ENCODE data around the gene PEX16. TPM values are rescaled to one million over a fixed set of nuclear protein-coding genes. Genes with fewer than 3 reads are reported as not detected.

PEX16 gene
- total RNA-seq, 3 donors from 2014 or later (not counting 1 experiment from before 2014, with no cell fraction given), result 61.3 to 75.8 (median 67.6) TPM

DNA sequence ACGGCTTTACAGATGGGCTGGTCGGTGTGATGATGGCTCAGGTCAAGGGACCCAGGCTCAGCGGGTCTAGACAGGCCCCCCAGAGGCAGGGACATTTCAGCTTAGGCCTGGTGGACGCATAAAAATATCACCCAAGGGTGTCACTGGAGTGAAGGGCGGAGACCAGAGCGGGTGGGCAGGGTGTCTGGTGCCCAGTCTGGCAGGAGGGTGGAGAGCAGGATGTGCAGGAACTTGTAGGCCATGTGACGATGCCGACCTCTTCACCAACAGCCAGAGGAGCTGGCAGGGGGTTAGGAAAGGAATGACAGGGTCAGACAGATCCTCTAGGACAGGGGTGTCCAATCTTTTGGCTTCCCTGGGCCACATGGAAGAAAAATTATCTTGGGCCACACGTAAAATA lies 27.7 kb downstream of the PEX16 start:
- H3K27ac Mint-ChIP-seq, result no peak overlapping the region
- Histone ChIP-seq H3K9me3 (ENCODE audit: control insufficient read depth, insufficient read depth, low read length) (no peaks in the 10 kb centered on the region), H3K36me3 (ENCODE audit: control insufficient read depth, insufficient read depth, low read length) (no peaks in the 10 kb centered on the region), H3K27me3 (ENCODE audit: control insufficient read depth, insufficient read depth, low read length) (peaks cover 5% of the 10 kb centered on the region), H3K27ac (ENCODE audit: low read length) (no peak overlapping the region), H3K4me1 (ENCODE audit: control insufficient read depth, insufficient read depth, low read length) (peaks cover 9% of the 10 kb centered on the region), H3K4me3 (ENCODE audit: low read length) (no peak overlapping the region)
- H3K9me3 Mint-ChIP-seq, result no peaks in the 10 kb centered on the region
- no peak for DNase-seq
- no peak for ATAC-seq
- peaks cover 0 to 20% of the 10 kb centered on the region in 2 donors for H3K27me3 Mint-ChIP-seq (ENCODE audit: low read depth in 2 of 2)
- TF ChIP-seq, protein P1, sequence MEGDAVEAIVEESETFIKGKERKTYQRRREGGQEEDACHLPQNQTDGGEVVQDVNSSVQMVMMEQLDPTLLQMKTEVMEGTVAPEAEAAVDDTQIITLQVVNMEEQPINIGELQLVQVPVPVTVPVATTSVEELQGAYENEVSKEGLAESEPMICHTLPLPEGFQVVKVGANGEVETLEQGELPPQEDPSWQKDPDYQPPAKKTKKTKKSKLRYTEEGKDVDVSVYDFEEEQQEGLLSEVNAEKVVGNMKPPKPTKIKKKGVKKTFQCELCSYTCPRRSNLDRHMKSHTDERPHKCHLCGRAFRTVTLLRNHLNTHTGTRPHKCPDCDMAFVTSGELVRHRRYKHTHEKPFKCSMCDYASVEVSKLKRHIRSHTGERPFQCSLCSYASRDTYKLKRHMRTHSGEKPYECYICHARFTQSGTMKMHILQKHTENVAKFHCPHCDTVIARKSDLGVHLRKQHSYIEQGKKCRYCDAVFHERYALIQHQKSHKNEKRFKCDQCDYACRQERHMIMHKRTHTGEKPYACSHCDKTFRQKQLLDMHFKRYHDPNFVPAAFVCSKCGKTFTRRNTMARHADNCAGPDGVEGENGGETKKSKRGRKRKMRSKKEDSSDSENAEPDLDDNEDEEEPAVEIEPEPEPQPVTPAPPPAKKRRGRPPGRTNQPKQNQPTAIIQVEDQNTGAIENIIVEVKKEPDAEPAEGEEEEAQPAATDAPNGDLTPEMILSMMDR (IDR thresholded peaks at IDR 0.05), result no peak
- intact Hi-C loops (cut with micrococcal nuclease), result no loop called here
- peaks cover 5% of the 10 kb centered on the region in 2 donors for H3K4me1 Mint-ChIP-seq
- H3K4me3 Mint-ChIP-seq, result no peak overlapping the region
- WGBS (ENCODE audit: insufficient coverage), result 92% methylated on average over 9 of the region's 9 CpGs
- no peaks in the 10 kb centered on the region for H3K36me3 Mint-ChIP-seq

DNA sequence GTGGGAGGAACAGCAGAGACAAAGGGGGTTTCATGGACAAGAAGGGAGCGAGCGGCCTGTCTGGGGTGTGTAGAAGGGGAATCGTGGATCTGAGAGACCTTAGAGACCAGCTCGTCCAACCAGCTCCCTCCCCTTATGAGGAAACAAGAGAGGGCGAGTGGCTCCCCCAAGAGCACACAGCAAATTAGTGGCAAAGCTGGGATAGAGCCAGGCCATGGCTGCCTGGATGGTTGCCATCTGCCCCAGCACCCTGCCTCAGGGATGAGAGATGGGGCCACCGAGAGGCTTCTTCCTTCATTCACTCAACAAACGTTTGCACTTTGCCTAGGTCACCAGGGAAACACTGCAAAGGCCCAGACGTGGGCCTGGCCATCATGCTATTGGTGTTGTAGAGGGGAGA lies 28.1 kb downstream of the PEX16 start:
- no peak overlapping the region for H3K4me3 Mint-ChIP-seq
- DNase-seq (no peak), ATAC-seq (no peak)
- no peaks in the 10 kb centered on the region for H3K36me3 ChIP-seq (ENCODE audit: control insufficient read depth, insufficient read depth, low read length)
- H3K4me1 Mint-ChIP-seq, result peaks cover 9% of the 10 kb centered on the region in 2 donors
- 95% methylated on average over 8 of the region's 8 CpGs for WGBS (ENCODE audit: insufficient coverage)
- H3K27me3 Mint-ChIP-seq (ENCODE audit: low read depth in 2 of 2), result peaks cover 0 to 17% of the 10 kb centered on the region in 2 donors
- H3K4me3 ChIP-seq (ENCODE audit: low read length), result no peak overlapping the region
- H3K27ac ChIP-seq (ENCODE audit: low read length), result no peak overlapping the region
- H3K9me3 ChIP-seq (ENCODE audit: control insufficient read depth, insufficient read depth, low read length), result no peaks in the 10 kb centered on the region
- H3K4me1 ChIP-seq (ENCODE audit: control insufficient read depth, insufficient read depth, low read length), result peaks cover 12% of the 10 kb centered on the region
- no peak overlapping the region for H3K27ac Mint-ChIP-seq
- no peaks in the 10 kb centered on the region for H3K9me3 Mint-ChIP-seq
- peaks cover 5% of the 10 kb centered on the region for H3K27me3 ChIP-seq (ENCODE audit: control insufficient read depth, insufficient read depth, low read length)
- TF ChIP-seq, protein P1 (IDR thresholded peaks at IDR 0.05), result no peak
- H3K36me3 Mint-ChIP-seq, result no peaks in the 10 kb centered on the region
- intact Hi-C loops (cut with micrococcal nuclease), result no loop called here

DNA sequence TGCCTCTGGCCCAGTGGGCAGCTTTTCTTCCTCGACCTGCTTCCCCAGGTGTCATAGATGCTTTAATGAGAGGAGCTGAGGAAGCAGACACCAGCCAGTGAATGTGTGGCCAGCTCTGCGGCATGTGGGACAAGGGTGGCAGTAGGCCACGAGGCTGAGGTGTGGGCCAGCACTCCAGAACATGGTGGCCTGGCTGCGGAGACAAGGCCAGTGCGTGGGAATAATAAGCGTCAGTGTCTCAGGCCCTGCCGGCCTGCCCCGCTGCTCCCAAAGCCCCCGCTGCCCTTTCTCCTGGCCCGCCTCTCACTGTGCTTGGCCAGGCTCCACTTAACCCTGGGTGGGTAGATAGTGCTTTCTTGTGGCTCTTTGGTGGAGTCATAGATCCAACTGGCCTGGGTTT lies 30.1 kb downstream of the PEX16 start:
- no peak overlapping the region for H3K4me3 Mint-ChIP-seq
- H3K36me3 Mint-ChIP-seq, result no peaks in the 10 kb centered on the region
- DNase-seq (no peak), ATAC-seq (no peak)
- 94% methylated on average over 10 of the region's 10 CpGs for WGBS (ENCODE audit: insufficient coverage)
- peaks cover 12% of the 10 kb centered on the region for H3K4me1 ChIP-seq (ENCODE audit: control insufficient read depth, insufficient read depth, low read length)
- H3K4me3 ChIP-seq (ENCODE audit: low read length), result no peak overlapping the region
- peaks cover 5% of the 10 kb centered on the region for H3K27me3 ChIP-seq (ENCODE audit: control insufficient read depth, insufficient read depth, low read length)
- no peaks in the 10 kb centered on the region for H3K36me3 ChIP-seq (ENCODE audit: control insufficient read depth, insufficient read depth, low read length)
- no peaks in the 10 kb centered on the region for H3K9me3 Mint-ChIP-seq
- H3K27ac ChIP-seq (ENCODE audit: low read length), result no peak overlapping the region
- H3K27ac Mint-ChIP-seq, result no peak overlapping the region
- no peaks in the 10 kb centered on the region for H3K9me3 ChIP-seq (ENCODE audit: control insufficient read depth, insufficient read depth, low read length)
- intact Hi-C loops (cut with micrococcal nuclease), result no loop called here
- H3K27me3 Mint-ChIP-seq (ENCODE audit: low read depth in 2 of 2), result peaks cover 0 to 17% of the 10 kb centered on the region in 2 donors
- H3K4me1 Mint-ChIP-seq, result peaks cover 12 to 16% of the 10 kb centered on the region in 2 donors
- TF ChIP-seq, protein P1 (IDR thresholded peaks at IDR 0.05), result no peak

DNA sequence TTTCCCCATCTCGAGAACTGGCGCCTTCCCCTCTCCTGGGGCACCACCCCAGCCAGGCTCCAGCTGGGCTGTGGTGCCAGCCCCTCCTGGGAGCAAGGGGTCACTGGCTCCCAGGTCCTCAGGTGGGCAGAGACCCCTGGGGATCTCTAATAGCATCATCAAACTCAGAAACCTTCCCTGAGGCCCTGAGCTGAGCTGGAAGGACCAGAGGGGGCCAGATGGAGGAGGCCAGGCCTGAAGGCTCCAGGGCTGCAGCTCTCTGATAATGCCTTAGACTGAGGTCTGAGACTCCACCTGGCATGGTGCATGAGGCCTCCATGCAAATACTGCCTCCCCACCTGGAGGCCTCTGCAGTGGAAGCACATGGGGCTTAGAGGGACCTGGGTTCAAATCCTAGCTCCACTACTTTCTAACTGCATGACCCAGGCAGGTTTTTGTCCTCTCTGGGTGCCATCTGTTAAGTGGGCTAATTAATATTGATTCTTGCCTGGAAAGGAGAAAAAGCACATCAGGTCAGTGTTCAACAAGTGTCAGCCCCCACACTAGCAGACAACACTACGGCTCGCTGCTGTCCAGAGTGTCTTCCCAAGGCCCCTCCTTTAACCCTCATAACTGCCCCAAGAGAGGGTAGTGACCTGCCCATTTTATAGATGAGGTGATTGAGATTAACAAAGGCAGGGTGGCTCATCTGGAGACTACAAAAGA lies 30.7 kb downstream of the PEX16 start:
- no peak overlapping the region for H3K27ac Mint-ChIP-seq
- ATAC-seq (no peak), DNase-seq (no peak)
- TF ChIP-seq, protein P1 (IDR thresholded peaks at IDR 0.05), result no peak
- Histone ChIP-seq H3K27me3 (ENCODE audit: control insufficient read depth, insufficient read depth, low read length) (peaks cover 5% of the 10 kb centered on the region), H3K27ac (ENCODE audit: low read length) (no peak overlapping the region), H3K4me3 (ENCODE audit: low read length) (no peak overlapping the region), H3K4me1 (ENCODE audit: control insufficient read depth, insufficient read depth, low read length) (peaks cover 12% of the 10 kb centered on the region), H3K9me3 (ENCODE audit: control insufficient read depth, insufficient read depth, low read length) (no peaks in the 10 kb centered on the region), H3K36me3 (ENCODE audit: control insufficient read depth, insufficient read depth, low read length) (no peaks in the 10 kb centered on the region)
- H3K4me3 Mint-ChIP-seq, result peak overlapping the region; percentile 25
- peaks cover 0 to 14% of the 10 kb centered on the region in 2 donors for H3K27me3 Mint-ChIP-seq (ENCODE audit: low read depth in 2 of 2)
- no peaks in the 10 kb centered on the region for H3K36me3 Mint-ChIP-seq
- intact Hi-C loops (cut with micrococcal nuclease), result no loop called here
- peaks cover 12 to 16% of the 10 kb centered on the region in 2 donors for H3K4me1 Mint-ChIP-seq
- 93% methylated on average over 2 of the region's 4 CpGs for WGBS (ENCODE audit: insufficient coverage)
- no peaks in the 10 kb centered on the region for H3K9me3 Mint-ChIP-seq
